Fibroblast of mammary gland (primary cell): ENCODE results near the gene PHLDB3.
A peak's percentile ranks its signal among the peaks of the same experiment; 100 is the strongest.

Experiments
- DNase-seq: peaks from one replicate; pipeline ENCODE4 v3.0.0-alpha.2; 2010; ENCODE audit warnings: low read depth
- H3K4me3 ChIP-seq: 2 replicates; pipeline ENCODE4 v1.5.1; 2011; ENCODE audit warnings: low read depth, mild to moderate bottlenecking, low read length, moderate library complexity; ENCODE audit not compliant: control insufficient read depth
- TF ChIP-seq, protein P1 (sequence below): conservative IDR thresholded peaks from 2 replicates; pipeline ENCODE4 v1.5.1; 2011; ENCODE audit warnings: low read depth, low read length, inconsistent platforms; ENCODE audit not compliant: control insufficient read depth, insufficient read depth

The PHLDB3 gene

GRCh38 chr19:43430142-43430710 lies 74.3 kb downstream of the PHLDB3 start:
- TF ChIP-seq, protein P1, sequence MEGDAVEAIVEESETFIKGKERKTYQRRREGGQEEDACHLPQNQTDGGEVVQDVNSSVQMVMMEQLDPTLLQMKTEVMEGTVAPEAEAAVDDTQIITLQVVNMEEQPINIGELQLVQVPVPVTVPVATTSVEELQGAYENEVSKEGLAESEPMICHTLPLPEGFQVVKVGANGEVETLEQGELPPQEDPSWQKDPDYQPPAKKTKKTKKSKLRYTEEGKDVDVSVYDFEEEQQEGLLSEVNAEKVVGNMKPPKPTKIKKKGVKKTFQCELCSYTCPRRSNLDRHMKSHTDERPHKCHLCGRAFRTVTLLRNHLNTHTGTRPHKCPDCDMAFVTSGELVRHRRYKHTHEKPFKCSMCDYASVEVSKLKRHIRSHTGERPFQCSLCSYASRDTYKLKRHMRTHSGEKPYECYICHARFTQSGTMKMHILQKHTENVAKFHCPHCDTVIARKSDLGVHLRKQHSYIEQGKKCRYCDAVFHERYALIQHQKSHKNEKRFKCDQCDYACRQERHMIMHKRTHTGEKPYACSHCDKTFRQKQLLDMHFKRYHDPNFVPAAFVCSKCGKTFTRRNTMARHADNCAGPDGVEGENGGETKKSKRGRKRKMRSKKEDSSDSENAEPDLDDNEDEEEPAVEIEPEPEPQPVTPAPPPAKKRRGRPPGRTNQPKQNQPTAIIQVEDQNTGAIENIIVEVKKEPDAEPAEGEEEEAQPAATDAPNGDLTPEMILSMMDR: no peak
- H3K4me3 ChIP-seq: no peak overlapping the region
- DNase-seq: no peak

GRCh38 chr19:43429395-43429794 lies 75.2 kb downstream of the PHLDB3 start:
- TF ChIP-seq, protein P1: no peak
- no peak overlapping the region for H3K4me3 ChIP-seq
- DNase-seq: no peak

- DNase-seq: peak; percentile 26
- no peak overlapping the region for H3K4me3 ChIP-seq
- TF ChIP-seq, protein P1: peak; percentile 66
Measured at GRCh38 chr19:43425567-43426392, 78.8 kb downstream of the PHLDB3 start.
